NCI-H524 (cell line): ENCODE data around the gene CPED1.
"Not testable (repeated sequence)": the region's sequence is repeated elsewhere in the genome, so short reads cannot be mapped to it uniquely, and the experiment has no call there.

Experiments
- DNase-seq, 2 experiments: peaks; one replicate each; lab custom pipeline; 2025; lab: John Stamatoyannopoulos, UW

CPED1 gene

DNA sequence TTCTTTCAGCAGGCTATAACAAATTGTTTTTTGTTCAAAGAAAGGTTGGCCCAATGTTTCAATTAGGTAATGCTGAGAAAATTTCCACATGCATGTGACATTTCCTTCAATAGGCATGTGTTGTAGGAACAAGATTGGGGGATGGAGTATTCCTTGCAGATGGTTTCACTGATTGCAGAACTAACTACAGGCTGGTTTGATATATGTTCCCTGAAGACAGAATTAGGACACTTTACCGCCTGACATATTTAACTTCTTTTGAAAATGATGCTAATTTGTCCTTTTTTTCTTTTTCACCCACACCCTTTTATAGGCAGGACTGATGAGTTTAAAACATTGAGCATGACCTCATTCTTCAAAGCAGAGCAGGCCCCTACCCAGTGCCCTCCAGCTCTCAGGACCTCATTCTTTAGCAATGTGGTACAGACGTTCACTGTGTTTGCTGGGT lies 163.3 kb downstream of the CPED1 start:
- no peak for DNase-seq

DNA sequence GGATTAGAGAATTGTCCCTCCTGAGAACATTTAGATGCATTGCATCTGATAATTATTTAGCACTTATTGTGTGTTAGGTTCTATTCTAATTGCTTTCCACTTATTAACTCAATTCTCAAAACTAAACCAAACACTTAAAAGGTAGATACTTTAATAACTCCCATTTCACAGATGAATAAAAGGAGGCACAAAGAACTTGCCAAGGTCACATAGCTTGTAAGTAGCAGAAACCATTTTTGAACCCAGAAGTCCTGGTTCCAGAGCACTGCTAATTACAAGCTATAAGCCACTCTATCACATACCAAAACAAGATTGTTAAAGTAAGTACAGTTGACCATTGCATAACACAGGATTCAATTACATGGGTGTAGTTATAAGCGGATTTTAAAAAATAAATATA lies 164.9 kb downstream of the CPED1 start:
- DNase-seq = no peak

DNA sequence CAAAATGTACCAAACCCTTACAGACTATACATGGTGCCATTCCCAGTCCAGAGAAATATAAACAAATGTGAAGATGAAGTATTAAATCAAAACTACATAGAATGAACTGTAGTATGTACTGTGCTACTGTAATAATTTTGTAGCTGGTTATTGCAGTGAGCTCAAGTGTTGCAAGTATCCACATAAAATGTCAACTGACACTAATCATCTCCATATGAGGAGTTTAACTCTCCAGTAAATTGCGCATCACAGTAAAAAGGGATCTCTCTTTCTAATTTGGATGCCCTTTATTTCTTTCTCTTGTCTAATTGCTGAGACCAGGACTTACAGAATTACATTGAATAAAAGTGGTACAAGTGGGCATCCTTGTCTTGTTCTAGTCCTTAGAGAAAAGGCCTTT lies 165.5 kb downstream of the CPED1 start:
- no peak for DNase-seq

DNA sequence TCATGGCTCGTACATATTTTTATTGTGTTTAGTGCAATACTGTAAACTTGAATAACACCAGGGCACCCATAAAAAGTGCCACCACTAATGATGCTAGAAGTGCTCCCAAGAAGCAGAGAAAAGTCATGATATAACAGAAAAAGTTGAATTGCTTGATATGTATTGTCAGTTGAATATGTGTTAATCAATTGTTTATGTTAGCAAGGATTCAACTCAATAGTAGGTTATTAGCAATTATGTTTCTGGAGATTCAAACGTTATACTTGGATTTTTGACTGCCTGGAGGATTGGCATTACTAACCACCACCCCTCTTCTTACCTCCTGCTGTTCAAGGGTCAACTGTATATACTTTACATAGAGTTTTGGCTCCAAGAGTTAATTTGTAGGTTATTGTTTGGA lies 168.3 kb downstream of the CPED1 start:
- DNase-seq = no peak

DNA sequence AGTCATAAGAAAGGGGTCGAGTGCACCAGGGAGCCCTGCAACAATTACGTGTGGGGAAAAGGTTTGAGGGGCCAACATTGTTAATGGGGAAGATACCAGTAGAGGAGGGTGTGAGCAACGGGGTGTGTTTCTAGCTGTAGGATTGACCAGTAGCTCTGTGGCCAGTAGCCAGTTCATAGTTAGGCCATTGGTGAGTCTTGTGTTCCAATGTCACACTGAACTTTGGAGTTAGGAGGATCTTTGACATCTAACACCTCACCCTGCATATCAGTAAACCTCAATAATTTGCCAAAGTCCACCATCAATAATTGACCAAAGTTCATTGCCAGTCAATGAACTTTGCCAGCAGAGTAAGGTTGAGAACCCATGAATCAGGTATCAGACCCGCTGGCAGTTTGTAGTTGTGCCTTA lies 168.8 kb downstream of the CPED1 start:
- no peak for DNase-seq

DNA sequence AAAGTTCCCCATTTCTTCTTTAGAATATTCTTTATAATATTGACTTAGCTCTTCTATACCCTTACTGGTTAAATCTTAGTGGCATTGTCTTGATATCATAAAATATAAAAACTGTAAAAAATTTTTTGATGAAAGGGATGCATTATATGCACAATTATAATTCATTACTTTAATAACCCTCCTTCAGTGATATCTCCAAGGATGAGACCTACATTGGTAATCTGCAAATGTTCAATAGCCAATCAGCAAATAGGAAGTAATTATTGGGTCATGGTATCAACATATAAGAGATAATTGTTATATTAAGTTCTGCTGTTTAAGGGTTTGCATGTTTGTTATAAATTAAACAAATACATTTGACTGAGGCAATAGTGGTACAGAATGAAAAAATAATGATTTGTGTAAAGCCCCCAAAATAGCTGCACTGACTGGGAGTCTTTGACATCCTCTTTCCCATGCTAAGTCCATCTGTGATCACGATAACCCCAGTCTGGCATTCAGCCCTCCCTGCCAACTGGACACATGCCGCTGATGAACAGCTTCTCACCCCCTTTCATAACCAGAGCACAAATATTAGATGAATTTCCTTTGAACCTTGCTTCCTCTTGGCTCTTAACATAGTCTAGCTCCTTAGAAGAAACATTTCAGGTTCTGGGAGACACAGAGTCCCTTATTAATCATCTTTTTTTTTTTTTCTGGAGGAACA lies 169.5 kb downstream of the CPED1 start:
- no peak for DNase-seq

DNA sequence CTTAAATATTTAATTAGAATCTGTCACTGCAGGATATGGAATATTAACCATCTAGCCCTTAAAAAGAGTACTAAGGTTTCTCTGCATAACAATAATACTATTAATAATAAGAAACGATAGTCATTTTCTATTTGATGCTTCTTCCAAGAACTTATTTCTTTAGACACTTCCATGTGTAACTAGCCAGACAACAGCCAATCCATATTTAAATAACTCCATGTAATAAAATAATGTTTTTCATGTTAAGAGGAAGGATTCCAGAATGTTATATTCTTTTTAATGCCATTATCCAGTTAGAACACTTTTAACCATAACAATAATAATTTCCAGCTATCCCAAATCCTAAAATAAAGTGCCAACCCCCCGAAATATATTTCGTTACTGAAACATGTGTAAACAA lies 170.2 kb downstream of the CPED1 start:
- no peak for DNase-seq

DNA sequence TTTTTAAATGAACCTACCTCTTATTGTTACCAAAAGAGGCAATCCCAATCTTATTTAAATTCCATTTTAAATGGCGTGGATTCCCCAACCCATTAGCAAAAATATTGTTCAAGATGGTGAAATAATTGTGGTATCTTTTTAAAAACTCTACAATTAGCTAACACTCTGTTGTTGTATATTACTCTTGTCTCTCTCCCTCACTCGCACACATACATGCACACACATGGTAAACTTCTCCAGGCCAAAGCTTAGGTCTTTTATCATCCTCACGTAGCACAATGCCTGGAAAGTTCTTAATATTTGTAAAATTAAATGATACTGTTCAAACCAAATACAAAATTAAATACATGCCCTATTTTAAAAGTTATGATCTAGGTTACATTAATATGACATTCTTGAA lies 171.0 kb downstream of the CPED1 start:
- no peak for DNase-seq

DNA sequence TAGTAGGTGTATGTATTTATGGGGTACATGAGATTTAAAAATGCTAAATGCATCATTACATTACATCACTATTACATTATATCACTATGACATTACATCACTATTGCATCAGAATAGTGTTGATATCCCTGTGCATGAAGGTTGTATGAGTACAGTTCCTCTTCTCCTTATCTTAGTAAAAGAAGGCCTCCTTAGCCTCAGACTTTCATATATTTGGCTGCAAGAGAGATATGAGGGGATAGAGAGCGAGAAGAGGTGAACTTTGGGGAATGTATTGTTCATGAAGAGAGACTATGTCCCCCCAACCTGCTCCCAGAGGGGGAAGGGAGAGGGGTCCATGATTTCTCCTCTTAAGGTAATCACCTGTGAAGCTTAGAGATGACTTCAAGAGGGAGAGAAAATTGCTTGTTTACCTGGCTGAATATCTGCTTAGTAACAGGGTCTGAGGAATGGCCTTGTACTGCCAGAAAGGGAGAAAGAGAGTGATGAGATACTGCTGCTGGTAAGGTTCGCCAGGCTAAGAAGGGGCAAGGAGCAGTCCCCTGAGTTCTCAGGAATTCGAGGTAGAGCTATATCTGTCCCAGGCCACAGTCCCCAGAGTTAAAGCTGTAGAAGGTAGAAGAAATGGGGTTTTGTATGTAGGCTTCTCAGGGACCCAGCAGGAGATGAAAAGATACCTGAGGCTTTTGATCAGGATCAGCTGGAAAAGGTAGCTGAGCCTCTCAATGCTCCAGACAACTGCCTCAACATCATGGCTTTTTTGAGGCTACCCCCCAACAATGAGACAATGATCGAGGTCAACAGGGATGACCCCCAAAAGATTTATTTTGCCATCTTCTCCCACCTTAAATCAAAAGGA lies 171.9 kb downstream of the CPED1 start:
- no peak for DNase-seq

DNA sequence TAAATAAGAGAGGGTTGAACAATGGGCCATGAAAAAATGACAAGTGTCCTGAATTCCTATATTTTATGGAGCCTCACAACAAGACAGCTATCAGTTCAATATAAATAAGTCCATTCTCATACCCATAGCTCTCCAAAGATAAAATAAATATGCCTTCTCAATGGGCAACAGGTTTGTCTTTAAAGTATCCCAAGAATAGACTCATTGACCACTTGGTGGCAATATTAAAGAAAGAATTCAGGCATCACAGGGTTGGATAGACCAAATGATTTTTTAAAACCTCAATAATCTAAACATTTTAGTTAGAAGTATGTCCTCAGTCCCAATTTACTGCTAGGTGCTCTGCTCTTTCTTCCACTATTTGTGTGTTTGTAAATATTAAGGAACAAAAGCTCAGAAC lies 175.2 kb downstream of the CPED1 start:
- no peak for DNase-seq

DNA sequence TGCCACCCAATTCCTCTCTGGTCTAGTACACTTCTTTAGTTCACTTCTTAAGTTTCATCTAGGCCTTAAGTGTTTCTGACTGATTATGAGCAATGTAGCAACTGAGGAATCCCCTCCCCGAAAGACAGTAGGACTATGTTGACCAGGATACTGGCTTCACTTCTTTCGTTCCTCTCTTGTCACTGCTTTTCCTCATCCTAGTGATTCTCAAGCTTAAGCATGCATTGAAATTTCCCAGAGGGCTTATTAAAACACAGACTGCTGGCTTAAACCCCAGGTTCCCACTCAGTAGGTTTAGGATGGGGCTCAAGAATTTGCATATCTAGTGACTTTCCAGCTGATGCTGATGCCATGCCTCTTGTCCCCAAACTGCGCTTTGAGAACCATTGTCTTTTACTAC lies 175.7 kb downstream of the CPED1 start:
- DNase-seq = no peak

DNA sequence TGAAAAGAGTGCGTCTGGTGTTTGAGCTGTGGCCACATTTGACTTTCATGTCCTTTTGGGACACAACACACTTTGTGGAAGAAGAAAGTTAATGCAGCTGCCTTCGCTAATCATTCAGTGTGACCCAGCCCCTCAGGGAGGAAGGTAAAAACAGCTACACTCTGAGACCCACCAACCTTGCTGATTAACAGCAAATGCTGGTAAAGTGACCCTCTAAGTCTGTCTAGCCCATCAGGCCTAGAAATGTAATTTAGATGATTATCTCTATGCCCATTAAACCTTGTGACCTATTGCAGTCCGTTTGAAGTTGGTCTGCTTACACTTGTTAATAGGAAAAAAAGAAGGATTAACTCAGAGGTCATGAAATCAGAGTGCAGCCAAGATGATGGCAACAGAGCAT lies 178.4 kb downstream of the CPED1 start:
- DNase-seq = no peak

DNA sequence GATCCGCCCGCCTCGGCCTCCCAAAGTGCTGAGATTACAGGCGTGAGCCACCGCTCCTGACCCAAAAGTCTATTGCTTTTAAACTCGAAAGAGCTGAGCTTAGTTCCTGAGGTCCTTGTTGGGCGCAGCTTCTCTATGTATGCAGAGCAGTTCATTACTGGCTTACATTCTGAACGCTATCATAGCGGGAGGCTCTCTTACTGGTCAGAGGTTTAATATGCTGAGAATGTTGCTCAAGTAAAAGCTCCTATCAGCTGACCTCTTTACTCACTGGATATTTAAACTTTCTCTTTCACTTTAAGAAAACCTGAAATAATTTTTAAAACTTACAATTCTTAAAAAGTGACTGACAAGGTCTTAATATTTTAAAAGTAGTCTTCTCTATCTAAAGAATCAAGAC lies 179.5 kb downstream of the CPED1 start:
- no peak for DNase-seq

DNA sequence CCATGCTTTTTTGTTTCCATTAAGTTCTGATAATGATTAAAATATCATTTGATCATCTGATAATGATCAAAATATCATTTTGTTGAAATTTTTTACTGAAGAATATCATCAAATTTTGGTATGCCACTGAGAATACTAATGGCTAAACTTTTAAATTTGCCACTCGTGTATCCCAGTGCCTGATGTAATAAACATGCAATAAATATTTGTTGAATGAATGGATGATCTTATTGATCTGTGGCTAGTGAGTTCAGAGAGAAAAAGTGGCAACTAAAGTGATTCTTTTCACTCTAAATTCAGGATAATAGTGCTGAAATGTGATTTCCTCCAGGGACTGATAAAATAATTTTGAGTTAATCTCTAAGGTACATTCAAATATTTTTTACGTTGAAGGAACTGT lies 181.0 kb downstream of the CPED1 start:
- no peak for DNase-seq

DNA sequence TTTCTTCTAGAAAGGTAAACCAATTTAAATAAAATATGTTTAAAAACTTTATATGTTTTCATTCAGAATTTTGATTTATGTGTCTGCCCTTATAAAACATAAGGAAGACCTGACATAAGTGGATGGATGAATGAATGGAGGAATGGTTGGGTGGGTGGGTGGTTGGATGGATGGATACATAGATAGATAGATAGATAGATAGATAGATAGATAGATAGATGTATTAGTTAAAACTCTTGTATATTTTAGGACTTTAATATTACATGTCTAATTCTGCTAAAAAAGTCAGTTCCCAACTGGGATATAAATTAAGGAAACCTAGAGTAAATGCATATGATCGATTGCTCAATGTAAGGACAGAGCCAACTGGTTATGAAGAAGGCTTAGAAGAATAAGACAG lies 184.0 kb downstream of the CPED1 start:
- no peak for DNase-seq

DNA sequence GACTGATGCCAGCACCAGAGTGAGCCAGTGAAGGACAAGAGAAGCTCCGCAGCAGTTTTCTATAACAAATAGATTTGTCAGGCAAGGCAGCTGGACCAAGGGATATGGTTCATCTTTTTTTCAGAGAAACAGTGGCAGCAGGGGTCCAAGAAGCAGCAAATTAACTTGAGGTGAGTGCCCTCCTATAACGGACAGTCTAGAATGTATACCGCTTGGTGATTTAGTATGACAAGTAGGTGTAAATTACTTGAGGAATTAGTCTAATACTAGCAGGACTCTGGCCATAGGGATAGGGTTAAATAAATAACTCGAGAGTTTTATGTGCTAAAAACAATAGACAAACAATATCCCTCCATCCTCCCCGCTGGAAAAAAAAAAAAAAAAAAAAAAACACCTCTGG lies 187.3 kb downstream of the CPED1 start:
- DNase-seq = no peak

DNA sequence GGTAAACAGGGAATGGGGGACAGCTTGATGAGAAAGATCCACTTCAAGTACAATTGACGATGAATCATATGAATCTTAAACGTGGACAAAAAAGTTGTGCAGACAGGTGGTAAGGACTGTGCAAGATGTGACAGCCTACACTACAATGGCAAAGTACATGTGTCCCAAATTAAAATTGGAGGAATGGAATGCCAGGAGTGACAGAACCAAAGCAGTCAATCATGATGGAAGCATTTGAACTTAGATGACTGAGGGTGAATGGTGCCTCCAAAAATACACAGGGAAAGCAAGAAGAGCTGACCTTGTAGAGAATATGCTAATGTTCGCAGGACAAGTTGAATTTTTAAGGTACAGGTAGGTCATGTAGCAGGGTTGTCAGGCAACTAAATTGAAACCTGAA lies 189.9 kb downstream of the CPED1 start:
- DNase-seq = no peak

DNA sequence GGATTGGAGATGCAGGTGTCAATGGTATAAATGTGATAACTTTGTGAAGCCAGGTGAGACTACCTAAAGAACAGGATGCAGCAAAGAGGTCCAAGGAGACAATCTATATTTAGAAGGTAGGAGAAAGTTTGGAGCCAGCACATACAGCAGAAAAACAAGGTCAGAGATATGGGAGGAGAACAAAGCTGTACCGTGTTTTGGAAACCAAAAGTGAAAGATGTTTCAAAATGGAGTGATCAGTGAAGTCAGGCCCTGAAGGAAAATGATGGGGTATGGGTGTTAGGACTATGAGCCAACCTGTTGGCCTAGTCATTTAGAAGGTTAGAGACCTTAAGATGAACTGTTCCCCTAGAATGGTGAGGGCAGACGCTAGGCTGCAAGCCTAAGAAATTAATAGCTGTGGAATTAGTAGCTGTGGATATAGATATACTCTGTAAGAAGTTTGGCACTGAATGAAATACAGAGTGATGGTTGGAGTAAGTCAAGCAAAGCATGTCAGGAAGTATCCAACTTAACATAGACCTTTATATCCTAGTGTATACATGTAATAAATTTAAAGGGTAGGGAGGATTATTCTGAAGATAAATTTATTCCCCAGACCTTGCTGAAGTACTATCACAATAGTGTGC lies 190.5 kb downstream of the CPED1 start:
- no peak for DNase-seq

DNA sequence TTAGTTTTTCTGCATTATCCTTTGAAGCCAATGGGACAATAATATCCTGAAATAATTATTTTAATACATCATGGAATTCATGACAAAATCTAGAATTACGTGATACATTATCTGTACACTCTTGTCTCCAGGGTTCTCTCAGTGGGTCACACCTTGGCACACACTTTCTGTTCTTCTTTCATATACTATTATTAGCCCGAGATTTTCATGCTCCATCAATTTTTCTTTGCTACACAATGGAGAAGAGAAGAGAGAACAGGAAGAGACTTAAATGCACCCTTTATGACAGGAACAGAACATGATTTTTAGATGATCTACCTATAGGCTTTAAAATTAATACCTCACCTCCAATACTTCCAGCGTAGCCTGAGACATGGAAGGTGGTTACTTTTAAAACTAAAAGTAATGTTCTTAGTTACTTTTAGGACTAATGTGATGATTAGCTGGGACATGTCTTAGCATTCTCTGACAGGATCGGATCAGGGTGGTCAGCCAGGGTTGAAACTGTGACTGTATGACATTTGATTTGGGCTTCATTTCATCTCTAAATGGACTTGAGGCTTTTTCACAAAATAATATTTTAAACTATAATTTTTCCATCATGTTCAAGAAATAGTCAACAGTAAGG lies 192.0 kb downstream of the CPED1 start:
- no peak for DNase-seq

DNA sequence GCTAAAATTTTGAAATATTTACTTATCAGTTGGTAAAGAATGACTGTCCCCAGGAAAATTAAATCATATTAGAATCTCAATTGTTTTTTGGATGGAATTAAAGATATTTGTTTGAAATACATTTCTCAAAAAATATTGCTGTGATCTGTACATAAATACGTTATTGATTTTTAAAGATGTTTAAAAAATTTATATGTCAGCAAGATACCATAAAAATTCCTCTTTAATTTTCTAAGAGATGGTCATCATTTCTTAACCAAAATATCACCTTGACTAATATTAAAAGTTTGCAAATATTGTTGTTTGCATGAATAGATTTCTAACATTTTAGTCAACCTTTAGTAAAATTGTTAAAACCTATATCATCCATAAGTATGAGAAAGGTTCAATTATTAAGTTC lies 192.8 kb downstream of the CPED1 start:
- DNase-seq = no peak

DNA sequence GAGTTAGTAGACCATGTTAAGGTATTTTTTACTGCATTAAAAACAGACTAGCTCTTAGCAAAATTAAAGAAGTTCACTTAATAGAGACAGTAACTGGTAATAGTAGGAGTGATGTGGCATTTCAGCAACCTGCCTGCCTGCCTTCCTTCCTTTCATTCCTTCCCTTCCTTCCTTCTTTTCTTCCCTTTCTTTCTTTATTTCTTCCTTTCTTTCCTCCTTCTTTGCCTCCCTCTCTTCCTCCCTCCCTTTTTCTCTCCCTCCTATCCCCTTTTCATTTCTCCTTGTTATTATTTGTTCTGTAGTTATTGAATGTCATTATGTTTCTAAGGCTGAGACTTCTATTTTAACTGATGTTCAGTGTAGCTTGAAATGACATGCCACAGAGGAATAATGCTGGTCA lies 193.8 kb downstream of the CPED1 start:
- no peak for DNase-seq

DNA sequence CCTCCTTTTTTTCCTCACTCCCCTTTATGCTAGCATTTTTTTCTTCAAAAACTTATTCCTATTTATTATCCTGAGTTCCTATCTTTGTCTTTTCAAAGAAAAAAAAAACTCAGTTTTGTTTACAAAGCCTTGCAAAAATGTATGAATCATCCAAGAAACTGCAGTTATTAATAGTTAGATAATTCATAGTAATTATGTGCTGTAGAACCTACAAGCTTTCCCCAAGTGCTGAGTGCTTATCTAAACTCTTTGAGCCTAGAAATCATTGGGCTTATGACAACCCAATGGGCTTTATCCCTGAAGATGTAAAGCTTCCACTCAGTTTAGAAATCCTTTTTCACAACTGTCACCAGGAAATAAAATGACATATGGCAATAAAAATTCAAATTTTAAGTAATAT lies 194.4 kb downstream of the CPED1 start:
- no peak for DNase-seq

DNA sequence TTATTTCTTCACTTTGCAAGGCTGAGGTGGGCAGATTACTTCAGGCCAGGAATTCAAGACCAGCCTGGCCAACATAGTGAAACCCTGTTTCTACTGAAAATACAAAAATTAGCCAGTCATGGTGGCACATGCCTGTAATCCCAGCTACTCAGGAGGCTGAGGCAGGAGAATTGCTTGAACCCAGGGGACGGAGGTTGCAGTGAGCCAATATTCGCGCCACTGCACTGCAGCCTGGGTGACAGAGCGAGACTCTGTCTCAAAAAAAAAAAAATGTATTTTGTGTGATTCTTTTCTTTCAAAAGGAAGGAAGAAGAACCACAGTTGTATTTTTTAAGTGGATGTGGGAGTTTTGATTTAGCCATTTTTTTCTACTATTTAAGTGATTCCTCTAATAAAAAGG lies 195.4 kb downstream of the CPED1 start:
- not testable (repeated sequence) for DNase-seq
